Astrocyte (in vitro differentiated cells and primary cell): ENCODE measurements around the gene SLC12A3. TPM values are rescaled to one million over a fixed set of nuclear protein-coding genes. Genes with fewer than 3 reads are reported as not detected.
A peak's percentile ranks its signal among the peaks of the same experiment; 100 is the strongest.

ENCODE experiments used
- DNase-seq: peaks from one replicate; pipeline ENCODE4 v3.0.0-alpha.2; 2010; ENCODE audit warnings: low read depth
- FAIRE-seq: peaks from 2 replicates; lab custom pipeline; 2011; peaks lifted over from hg19 to GRCh38; lab: Jason Lieb, UNC
- H2AFZ ChIP-seq: 2 replicates; pipeline ENCODE4 v1.6.0; 2012; ENCODE audit warnings: low read depth, low read length, inconsistent platforms
- H3K27ac ChIP-seq: 2 replicates; pipeline ENCODE4 v1.5.1; 2011; ENCODE audit warnings: low read depth, low read length, inconsistent platforms
- H3K27me3 ChIP-seq: 2 replicates; pipeline ENCODE4 v1.6.0; 2011; ENCODE audit warnings: low read length, inconsistent platforms; ENCODE audit not compliant: insufficient read depth
- H3K36me3 ChIP-seq: 2 replicates; pipeline ENCODE4 v1.5.1; 2011; ENCODE audit warnings: low read length, inconsistent platforms; ENCODE audit not compliant: insufficient read depth
- H3K4me1 ChIP-seq: 2 replicates; pipeline ENCODE4 v1.5.1; 2011; ENCODE audit warnings: low read length, inconsistent platforms; ENCODE audit not compliant: insufficient read depth
- H3K4me2 ChIP-seq: 2 replicates; pipeline ENCODE4 v1.6.0; 2012; ENCODE audit warnings: low read length, inconsistent platforms
- H3K4me3 ChIP-seq: 2 replicates; pipeline ENCODE4 v1.5.1; 2011; ENCODE audit warnings: low read depth, mild to moderate bottlenecking, low read length, inconsistent platforms; ENCODE audit not compliant: insufficient read depth
- H3K79me2 ChIP-seq: 2 replicates; pipeline ENCODE4 v1.6.0; 2012; ENCODE audit warnings: mild to moderate bottlenecking, low read length, inconsistent platforms; ENCODE audit not compliant: insufficient read depth
- H3K9ac ChIP-seq: 2 replicates; pipeline ENCODE4 v1.6.0; 2012; ENCODE audit warnings: mild to moderate bottlenecking, low read length, inconsistent platforms
- H3K9me3 ChIP-seq: 2 replicates; pipeline ENCODE4 v1.5.1; 2012; ENCODE audit warnings: low read depth, mild to moderate bottlenecking, low read length, inconsistent platforms; ENCODE audit not compliant: insufficient read depth
- H4K20me1 ChIP-seq: 2 replicates; pipeline ENCODE4 v1.6.0; 2012; ENCODE audit warnings: low read length, inconsistent platforms; ENCODE audit not compliant: insufficient read depth
- H3K27ac Mint-ChIP-seq: one replicate; pipeline ENCODE4 v1.8.0; 2021; ENCODE audit warnings: mild to moderate bottlenecking, mixed read lengths; ENCODE audit not compliant: unreplicated experiment
- H3K27me3 Mint-ChIP-seq: one replicate; pipeline ENCODE4 v1.8.0; 2021; ENCODE audit warnings: low read depth, mixed read lengths; ENCODE audit not compliant: unreplicated experiment
- H3K36me3 Mint-ChIP-seq: one replicate; pipeline ENCODE4 v1.8.0; 2021; ENCODE audit warnings: low read depth, mixed read lengths; ENCODE audit not compliant: unreplicated experiment
- H3K4me1 Mint-ChIP-seq: one replicate; pipeline ENCODE4 v1.8.0; 2021; ENCODE audit warnings: low read depth, mixed read lengths; ENCODE audit not compliant: unreplicated experiment
- H3K4me3 Mint-ChIP-seq: one replicate; pipeline ENCODE4 v1.8.0; 2021; ENCODE audit warnings: mild to moderate bottlenecking, moderate library complexity, mixed read lengths; ENCODE audit not compliant: unreplicated experiment
- H3K9me3 Mint-ChIP-seq: one replicate; pipeline ENCODE4 v1.8.0; 2021; ENCODE audit warnings: mild to moderate bottlenecking, mixed read lengths; ENCODE audit not compliant: unreplicated experiment
- EZH2 ChIP-seq: IDR thresholded peaks from 2 replicates; pipeline ENCODE4 v1.6.1; 2012; ENCODE audit warnings: mild to moderate bottlenecking, low read length, inconsistent platforms; ENCODE audit not compliant: insufficient read depth
- total RNA-seq: library from RNA; stranded (reverse); gene quantifications from 2 replicates; pipeline ENCODE4 v1.2.1, GENCODE V29; 2021
- TF ChIP-seq, protein P1 (sequence below): IDR thresholded peaks from 2 replicates; pipeline ENCODE4 v1.5.1; 2011; ENCODE audit warnings: low read depth, mild to moderate bottlenecking, inconsistent platforms, low read length, moderate library complexity; ENCODE audit not compliant: insufficient read depth

Gene SLC12A3
- total RNA-seq, 1 donor from 2014 or later = 0.18 TPM

GRCh38 chr16:56915336-56916119 is 50.5 kb downstream of the SLC12A3 start:
- Mint-ChIP-seq H3K9me3 (peaks cover 4% of the 10 kb centered on the region), H3K4me1 (peaks cover 42% of the 10 kb centered on the region), H3K36me3 (peaks cover 1% of the 10 kb centered on the region), H3K4me3 (no peak overlapping the region), H3K27me3 (peaks cover 16% of the 10 kb centered on the region), H3K27ac (no peak overlapping the region)
- H3K4me3 ChIP-seq = no peak overlapping the region
- DNase-seq = no peak
- no peaks in the 10 kb centered on the region for H3K79me2 ChIP-seq
- no peak overlapping the region for H3K9ac ChIP-seq
- H3K9me3 ChIP-seq = no peaks in the 10 kb centered on the region
- no peak overlapping the region for H3K27ac ChIP-seq
- FAIRE-seq = no peak
- no peaks in the 10 kb centered on the region for H4K20me1 ChIP-seq
- TF ChIP-seq EZH2 = no peak
- TF ChIP-seq, protein P1, sequence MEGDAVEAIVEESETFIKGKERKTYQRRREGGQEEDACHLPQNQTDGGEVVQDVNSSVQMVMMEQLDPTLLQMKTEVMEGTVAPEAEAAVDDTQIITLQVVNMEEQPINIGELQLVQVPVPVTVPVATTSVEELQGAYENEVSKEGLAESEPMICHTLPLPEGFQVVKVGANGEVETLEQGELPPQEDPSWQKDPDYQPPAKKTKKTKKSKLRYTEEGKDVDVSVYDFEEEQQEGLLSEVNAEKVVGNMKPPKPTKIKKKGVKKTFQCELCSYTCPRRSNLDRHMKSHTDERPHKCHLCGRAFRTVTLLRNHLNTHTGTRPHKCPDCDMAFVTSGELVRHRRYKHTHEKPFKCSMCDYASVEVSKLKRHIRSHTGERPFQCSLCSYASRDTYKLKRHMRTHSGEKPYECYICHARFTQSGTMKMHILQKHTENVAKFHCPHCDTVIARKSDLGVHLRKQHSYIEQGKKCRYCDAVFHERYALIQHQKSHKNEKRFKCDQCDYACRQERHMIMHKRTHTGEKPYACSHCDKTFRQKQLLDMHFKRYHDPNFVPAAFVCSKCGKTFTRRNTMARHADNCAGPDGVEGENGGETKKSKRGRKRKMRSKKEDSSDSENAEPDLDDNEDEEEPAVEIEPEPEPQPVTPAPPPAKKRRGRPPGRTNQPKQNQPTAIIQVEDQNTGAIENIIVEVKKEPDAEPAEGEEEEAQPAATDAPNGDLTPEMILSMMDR = no peak
- peak overlapping the region; percentile 9 for H3K4me2 ChIP-seq
- no peaks in the 10 kb centered on the region for H3K36me3 ChIP-seq
- H2AFZ ChIP-seq = no peak overlapping the region
- H3K27me3 ChIP-seq = no peaks in the 10 kb centered on the region
- peaks cover 34% of the 10 kb centered on the region for H3K4me1 ChIP-seq

DNA sequence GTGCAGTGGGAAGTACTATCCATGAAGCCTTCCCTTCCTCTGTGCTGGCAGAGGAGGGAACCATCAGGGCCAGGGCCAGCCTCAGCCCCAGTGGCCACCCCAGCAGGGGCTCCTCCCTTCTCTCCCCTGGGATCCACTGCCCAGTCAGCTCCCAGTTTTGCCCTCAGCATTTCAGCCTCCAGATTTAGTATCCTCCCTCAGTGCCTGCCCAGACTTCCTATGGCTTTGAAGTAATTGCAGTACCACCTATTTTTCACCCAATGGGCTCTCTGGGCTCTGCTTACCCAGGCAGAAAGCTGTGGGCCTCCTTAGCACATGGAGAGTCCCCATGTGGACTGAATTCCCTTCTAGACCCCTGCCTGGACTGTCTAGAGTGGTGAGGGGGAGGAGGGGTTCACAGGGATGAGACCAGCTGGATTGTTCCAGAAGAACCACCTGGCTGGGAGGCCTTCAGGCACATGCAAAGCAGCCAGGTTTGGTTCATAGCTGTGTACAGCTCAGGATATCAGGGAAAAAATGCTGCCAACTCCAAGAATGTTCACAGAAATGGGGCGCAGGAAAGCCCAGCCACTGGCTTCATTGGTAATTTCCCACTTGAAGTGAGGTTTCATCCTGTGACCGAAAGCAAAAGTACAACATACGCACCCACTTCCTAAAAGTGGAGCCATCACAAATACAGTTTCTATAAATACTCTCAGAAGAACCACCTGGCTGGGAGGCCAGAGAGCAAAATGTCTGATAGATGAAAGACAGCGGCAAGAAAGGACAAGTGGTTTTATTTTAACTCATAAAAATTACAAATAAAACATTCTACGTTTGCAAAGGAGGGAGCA is 51.8 kb downstream of the SLC12A3 start:
- peaks cover 22% of the 10 kb centered on the region for H3K4me1 ChIP-seq
- no peaks in the 10 kb centered on the region for H4K20me1 ChIP-seq
- no peak overlapping the region for H3K27ac ChIP-seq
- no peak for TF ChIP-seq EZH2
- TF ChIP-seq, protein P1 = no peak
- Mint-ChIP-seq H3K4me3 (no peak overlapping the region), H3K9me3 (peaks cover 4% of the 10 kb centered on the region), H3K36me3 (peaks cover 1% of the 10 kb centered on the region), H3K4me1 (peaks cover 29% of the 10 kb centered on the region), H3K27ac (no peak overlapping the region), H3K27me3 (peaks cover 16% of the 10 kb centered on the region)
- no peaks in the 10 kb centered on the region for H3K9me3 ChIP-seq
- no peak for DNase-seq
- H2AFZ ChIP-seq = no peak overlapping the region
- FAIRE-seq = no peak
- H3K27me3 ChIP-seq = no peaks in the 10 kb centered on the region
- no peak overlapping the region for H3K9ac ChIP-seq
- no peak overlapping the region for H3K4me2 ChIP-seq
- H3K79me2 ChIP-seq = no peaks in the 10 kb centered on the region
- H3K4me3 ChIP-seq = no peak overlapping the region
- no peaks in the 10 kb centered on the region for H3K36me3 ChIP-seq
